Loucy (cell line): ENCODE data around the gene PON2.

Experiments used
- EZH2phosphoT487 ChIP-seq: fragments of 200-600 bp; IDR thresholded peaks from 2 replicates; pipeline ENCODE4 v1.6.1; 2018; ENCODE audit warnings: antibody characterized with exemption, mild to moderate bottlenecking, moderate library complexity, borderline replicate concordance
- TF ChIP-seq, protein P1 (sequence below): fragments of 200-600 bp; sonication (generic); conservative IDR thresholded peaks from 2 replicates; pipeline ENCODE4 v1.5.1; 2014; ENCODE audit warnings: mild to moderate bottlenecking, antibody characterized with exemption, low read length

DNA sequence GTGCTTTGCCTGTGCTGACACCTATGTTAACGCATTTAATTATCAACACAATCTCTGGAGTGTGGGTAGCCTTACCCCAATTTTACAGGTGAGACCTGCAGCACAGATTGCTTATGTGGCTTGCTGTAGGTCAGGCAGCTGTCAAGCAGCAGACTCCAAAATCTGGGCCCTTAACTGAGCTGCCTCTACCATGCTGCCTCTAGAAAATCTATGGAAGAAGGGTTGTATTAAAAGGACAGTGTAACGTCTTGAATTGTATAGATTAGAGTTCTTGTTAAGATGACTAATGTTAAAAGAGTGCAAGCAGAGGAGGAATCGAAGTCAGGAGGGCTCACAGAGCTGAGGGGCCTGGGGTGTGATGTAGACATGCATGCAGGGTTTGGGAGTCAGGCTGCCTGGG, 37.4 kb downstream of the PON2 start:
- TF ChIP-seq, protein P1, sequence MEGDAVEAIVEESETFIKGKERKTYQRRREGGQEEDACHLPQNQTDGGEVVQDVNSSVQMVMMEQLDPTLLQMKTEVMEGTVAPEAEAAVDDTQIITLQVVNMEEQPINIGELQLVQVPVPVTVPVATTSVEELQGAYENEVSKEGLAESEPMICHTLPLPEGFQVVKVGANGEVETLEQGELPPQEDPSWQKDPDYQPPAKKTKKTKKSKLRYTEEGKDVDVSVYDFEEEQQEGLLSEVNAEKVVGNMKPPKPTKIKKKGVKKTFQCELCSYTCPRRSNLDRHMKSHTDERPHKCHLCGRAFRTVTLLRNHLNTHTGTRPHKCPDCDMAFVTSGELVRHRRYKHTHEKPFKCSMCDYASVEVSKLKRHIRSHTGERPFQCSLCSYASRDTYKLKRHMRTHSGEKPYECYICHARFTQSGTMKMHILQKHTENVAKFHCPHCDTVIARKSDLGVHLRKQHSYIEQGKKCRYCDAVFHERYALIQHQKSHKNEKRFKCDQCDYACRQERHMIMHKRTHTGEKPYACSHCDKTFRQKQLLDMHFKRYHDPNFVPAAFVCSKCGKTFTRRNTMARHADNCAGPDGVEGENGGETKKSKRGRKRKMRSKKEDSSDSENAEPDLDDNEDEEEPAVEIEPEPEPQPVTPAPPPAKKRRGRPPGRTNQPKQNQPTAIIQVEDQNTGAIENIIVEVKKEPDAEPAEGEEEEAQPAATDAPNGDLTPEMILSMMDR, result no peak
- no peak for TF ChIP-seq EZH2phosphoT487
